Gastroesophageal sphincter (tissue), 3 donors: ENCODE data around the gene TBX6.

ENCODE experiments used
- EP300 ChIP-seq: sonication (generic); formaldehyde crosslinking; IDR thresholded peaks from one replicate; pipeline ENCODE4 v1.6.1; 2017; ENCODE audit warnings: antibody characterized with exemption, mild to moderate bottlenecking
- POLR2A ChIP-seq, 2 donors: fragments of 450-650 bp; IDR thresholded peaks; one replicate each; pipeline ENCODE4 v1.6.1; 2017; ENCODE audit warnings: antibody characterized with exemption in 2 of 2, mild to moderate bottlenecking in 2 of 2, moderate library complexity in 1 of 2
- POLR2AphosphoS5 ChIP-seq: sonication (generic); formaldehyde crosslinking; IDR thresholded peaks from one replicate; pipeline ENCODE4 v1.6.1; 2017; ENCODE audit warnings: antibody characterized with exemption
- TF ChIP-seq, protein P1 (sequence below), 4 experiments: fragments of 200-600 bp in 2 of 4; fragments of 450-650 bp in 2 of 4; sonication (generic) in 1 of 4; IDR thresholded peaks; one replicate each; pipeline ENCODE4 v1.5.1; 2017 to 2019; ENCODE audit warnings: antibody characterized with exemption in 4 of 4, mild to moderate bottlenecking in 2 of 4, moderate library complexity in 2 of 4

DNA sequence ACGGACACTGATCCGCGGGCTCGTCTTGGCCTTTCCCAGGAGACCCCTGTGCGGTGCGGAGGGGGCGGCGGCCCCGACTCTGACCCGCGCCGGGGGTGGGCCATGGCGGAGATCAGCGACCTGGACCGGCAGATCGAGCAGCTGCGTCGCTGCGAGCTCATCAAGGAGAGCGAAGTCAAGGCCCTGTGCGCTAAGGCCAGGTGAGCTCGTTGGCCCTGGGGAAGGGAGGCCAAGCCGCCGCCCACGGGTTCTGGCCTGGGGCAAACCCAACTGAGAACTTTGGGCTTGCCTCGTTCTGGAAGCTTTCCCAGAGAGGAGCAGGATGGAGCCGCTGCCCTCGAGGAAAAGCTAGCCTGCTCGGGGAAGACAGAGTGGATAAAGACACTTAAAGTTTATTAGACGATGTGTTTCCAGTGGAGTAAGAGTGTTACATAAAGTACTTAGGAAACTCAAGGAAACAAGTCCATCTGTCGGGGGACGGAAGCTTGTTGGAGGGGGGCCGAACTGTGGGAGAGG lies 15.4 kb downstream of the TBX6 start:
- no peak for TF ChIP-seq POLR2AphosphoS5
- TF ChIP-seq EP300: no peak
- TF ChIP-seq, protein P1, sequence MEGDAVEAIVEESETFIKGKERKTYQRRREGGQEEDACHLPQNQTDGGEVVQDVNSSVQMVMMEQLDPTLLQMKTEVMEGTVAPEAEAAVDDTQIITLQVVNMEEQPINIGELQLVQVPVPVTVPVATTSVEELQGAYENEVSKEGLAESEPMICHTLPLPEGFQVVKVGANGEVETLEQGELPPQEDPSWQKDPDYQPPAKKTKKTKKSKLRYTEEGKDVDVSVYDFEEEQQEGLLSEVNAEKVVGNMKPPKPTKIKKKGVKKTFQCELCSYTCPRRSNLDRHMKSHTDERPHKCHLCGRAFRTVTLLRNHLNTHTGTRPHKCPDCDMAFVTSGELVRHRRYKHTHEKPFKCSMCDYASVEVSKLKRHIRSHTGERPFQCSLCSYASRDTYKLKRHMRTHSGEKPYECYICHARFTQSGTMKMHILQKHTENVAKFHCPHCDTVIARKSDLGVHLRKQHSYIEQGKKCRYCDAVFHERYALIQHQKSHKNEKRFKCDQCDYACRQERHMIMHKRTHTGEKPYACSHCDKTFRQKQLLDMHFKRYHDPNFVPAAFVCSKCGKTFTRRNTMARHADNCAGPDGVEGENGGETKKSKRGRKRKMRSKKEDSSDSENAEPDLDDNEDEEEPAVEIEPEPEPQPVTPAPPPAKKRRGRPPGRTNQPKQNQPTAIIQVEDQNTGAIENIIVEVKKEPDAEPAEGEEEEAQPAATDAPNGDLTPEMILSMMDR (IDR thresholded peaks at IDR 0.05): no peak
- no peak for TF ChIP-seq POLR2A (IDR thresholded peaks at IDR 0.05)
